Measurements from ENCODE around the gene ADAMTS2. TPM values are rescaled to one million over a fixed set of nuclear protein-coding genes. Genes with fewer than 3 reads are reported as not detected.

ADAMTS2 gene
- total and polyA plus RNA-seq, 2 experiments from 2014 or later: 1.6 to 8.1 TPM

GRCh38 chr5:179176571-179177230 lies 168.6 kb downstream of the ADAMTS2 start:
- Histone ChIP-seq H3K36me3 (ENCODE audit: insufficient read depth) (no peaks in the 10 kb centered on the region), H3K4me2 (no peak overlapping the region), H4K20me1 (replicated peaks; ENCODE audit: insufficient read depth) (no peaks in the 10 kb centered on the region), H3K4me1 (ENCODE audit: insufficient read depth) (no peaks in the 10 kb centered on the region), H3K27me3 (ENCODE audit: insufficient read depth) (no peaks in the 10 kb centered on the region), H3F3A (replicated peaks; ENCODE audit: low read depth) (no peaks in the 10 kb centered on the region), H3K79me2 (replicated peaks; ENCODE audit: insufficient read depth) (no peaks in the 10 kb centered on the region), H2AFZ (no peak overlapping the region), H3K9me2 (ENCODE audit: insufficient read depth) (no peaks in the 10 kb centered on the region), H3K27ac (ENCODE audit: low read depth) (no peak overlapping the region), H3K4me3 (no peak overlapping the region)
- Mint-ChIP-seq H3K36me3 (ENCODE audit: low read depth) (no peaks in the 10 kb centered on the region; the same call in 2 of the 3 replicates), H3K27me3 (ENCODE audit: insufficient read depth, low read depth, poor library complexity) (peaks cover 10% of the 10 kb centered on the region), H3K4me1 (no peaks in the 10 kb centered on the region), H3K4me3 (no peak overlapping the region), H3K9me3 (no peaks in the 10 kb centered on the region; the same call in 2 of the 3 replicates), H3K27ac (no peak overlapping the region)
- TF ChIP-seq REST (IDR thresholded peaks at IDR 0.05; ENCODE audit: unreplicated experiment): no peak
- no peak for TF ChIP-seq EZH2phosphoT487 (IDR thresholded peaks at IDR 0.05; ENCODE audit: unreplicated experiment)
- TF ChIP-seq JUNB (IDR thresholded peaks at IDR 0.05; ENCODE audit: unreplicated experiment): no peak
- TF ChIP-seq ZNF114 (CRISPR knock-in tag; IDR thresholded peaks at IDR 0.05): no peak
- no peak for TF ChIP-seq POLR2AphosphoS5 (IDR thresholded peaks at IDR 0.05; ENCODE audit: low read depth)
- no peak for TF ChIP-seq ETS1 (IDR thresholded peaks at IDR 0.05)
- no peak for TF ChIP-seq ZNF462 (CRISPR knock-in tag; IDR thresholded peaks at IDR 0.05)
- DNase-seq (ENCODE audit: low spot score) (no peak), ATAC-seq (no peak)

Measured in GM23338 (cell line).